ENCODE measurements around the gene AGRP.
A peak's percentile ranks its signal among the peaks of the same experiment; 100 is the strongest.

The AGRP gene

GRCh38 chr16:67463691-67464090 lies 19.7 kb downstream of the AGRP start:
- DNase-seq (ENCODE audit: low read depth), result no peak

GRCh38 chr16:67463059-67463458 lies 20.3 kb downstream of the AGRP start:
- DNase-seq (ENCODE audit: low read depth), result no peak

DNA sequence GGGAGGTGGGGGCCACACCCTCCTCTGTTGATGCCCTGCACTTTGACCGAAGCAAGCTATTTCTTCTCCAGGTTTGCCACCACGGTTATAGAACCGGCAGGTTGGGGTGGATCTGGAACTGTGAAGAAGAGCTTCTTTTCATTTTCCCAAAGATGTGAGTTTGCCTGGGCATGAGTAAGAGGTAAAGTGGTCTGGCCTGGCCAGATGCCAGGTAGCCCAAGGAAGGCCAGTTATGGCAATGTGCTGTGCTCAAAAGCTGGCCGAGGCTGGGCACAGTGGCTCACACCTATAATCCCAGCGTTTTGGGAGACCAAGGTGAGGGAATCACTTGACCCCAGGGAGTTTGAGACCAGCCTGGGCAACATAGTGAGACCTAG lies 21.1 kb downstream of the AGRP start:
- DNase-seq (ENCODE audit: low read depth), result no peak

GRCh38 chr16:67461600-67462278 lies 21.6 kb downstream of the AGRP start:
- DNase-seq (ENCODE audit: low read depth), result no peak

DNA sequence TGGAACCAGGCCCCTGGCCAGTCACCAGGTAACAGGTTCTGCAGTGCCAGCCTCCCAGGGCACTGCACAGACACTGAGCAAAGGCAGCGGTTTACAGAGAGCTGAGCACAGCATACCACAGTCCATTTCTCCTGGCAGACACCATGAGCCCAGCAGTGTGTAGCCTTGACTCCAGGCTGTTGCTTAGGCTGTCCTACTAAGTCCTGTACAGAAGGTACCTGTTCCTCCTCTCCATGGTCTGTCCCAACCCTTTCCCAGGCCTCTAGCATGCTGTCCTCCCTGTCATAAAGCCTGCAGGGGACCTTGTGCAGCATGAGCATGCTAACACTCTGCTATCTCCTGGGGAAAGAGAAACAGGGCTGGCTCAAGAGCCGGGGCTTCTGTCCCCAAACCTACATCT lies 22.4 kb downstream of the AGRP start:
- no peak for DNase-seq (ENCODE audit: low read depth)

- DNase-seq (ENCODE audit: low read depth), result no peak
These were observed 23.2 kb downstream of the AGRP start for GRCh38 chr16:67460168-67460567.

DNA sequence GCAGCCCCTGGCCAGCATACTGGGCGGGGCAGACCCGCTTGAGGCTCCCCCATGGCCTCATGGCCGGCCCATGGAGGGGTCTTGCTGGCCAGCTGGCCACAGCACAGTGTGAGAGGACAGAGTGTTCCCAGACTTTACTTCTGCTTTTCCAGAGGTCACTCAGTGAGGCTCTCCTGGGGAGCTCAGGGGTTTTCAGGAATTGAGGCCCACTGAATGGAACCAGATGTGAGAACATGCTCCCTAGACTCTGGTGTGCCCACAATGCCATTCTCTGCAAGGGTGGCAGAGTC lies 23.5 kb downstream of the AGRP start:
- DNase-seq (ENCODE audit: low read depth), result no peak

GRCh38 chr16:67459066-67459860 lies 24.1 kb downstream of the AGRP start:
- DNase-seq (ENCODE audit: low read depth), result no peak

DNA sequence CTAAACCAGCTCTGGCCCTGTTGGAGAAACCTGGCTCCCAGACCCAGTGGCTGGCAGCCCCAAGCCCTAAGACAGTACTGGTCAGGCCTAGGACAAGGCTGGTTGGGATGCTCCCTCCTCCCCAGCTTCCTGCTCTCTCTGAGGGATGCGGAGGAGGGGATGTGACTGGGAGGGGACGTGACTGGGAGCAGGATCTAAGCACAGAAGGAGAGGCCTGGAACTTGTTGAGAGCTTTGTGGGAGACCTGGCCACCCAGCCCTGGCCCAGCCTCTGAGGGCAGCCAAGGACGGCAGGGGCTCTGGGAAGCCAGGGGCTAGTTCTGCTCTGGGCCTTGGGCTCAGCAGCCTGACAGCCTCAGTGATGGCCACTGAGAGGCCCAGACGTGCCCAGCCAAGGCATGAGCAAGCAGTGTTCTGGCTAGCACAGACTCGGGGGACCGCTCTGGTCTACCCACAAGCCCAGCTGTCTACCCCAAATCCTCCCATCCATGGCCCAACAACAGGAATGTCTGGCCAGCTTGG lies 25.2 kb downstream of the AGRP start:
- DNase-seq (ENCODE audit: low read depth), result no peak

DNA sequence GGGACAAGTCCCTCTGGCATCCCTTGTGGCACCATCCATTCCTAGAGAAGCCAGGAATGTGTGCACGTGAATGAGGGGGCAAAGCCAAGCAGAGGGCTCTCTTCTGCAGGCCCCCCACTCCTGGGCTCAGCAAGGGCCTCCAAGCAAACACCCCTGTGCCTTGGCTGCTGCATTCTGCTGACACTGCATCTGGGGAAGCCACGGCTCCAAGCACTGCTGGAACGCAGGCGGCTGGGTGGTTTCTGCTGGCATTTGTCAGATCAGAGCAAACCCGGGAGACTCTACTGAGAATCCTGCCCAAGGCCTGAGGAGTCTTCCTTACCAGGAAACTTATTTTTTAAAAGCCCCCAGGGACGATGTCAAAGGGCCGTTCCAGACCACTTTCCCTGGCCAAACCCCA lies 25.7 kb downstream of the AGRP start:
- DNase-seq (ENCODE audit: low read depth), result no peak

DNA sequence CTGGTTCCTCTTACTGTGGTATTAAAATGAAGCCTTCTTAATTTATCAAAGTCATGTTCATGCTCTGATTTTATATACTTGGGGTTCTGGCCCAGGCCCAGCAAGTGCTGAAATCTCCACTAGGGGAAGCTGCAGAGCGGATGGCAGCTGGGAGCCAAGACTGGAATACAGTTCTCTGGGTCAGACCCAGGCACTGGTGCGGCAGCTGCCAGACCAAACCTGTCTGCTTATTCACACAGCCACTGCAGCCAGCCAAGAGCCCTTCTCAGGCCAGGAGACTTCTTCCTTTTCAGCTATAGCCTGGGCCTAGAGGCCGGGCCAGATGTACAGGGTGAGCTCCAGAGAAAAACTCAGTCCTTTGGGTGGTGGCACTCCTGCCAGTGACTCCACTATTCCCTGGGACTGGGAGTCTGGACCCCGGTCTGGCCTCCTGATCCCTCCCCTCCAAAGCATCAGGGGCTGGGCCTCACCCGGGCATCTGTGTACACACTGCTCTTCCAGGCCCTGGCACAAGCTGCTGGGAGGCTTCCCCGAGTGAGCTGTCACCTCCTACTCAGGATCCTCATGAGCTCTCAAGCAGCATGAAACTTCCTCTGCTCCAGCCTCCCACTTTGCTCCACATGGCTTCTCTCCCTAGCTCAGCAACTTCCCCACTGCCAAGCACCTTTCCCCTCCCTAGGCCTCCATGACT lies 26.8 kb downstream of the AGRP start:
- DNase-seq (ENCODE audit: low read depth), result no peak

GRCh38 chr16:67454852-67455251 lies 28.5 kb downstream of the AGRP start:
- DNase-seq (ENCODE audit: low read depth), result no peak

- DNase-seq (ENCODE audit: low read depth), result no peak
These were observed 29.2 kb downstream of the AGRP start for GRCh38 chr16:67454104-67454503.

DNA sequence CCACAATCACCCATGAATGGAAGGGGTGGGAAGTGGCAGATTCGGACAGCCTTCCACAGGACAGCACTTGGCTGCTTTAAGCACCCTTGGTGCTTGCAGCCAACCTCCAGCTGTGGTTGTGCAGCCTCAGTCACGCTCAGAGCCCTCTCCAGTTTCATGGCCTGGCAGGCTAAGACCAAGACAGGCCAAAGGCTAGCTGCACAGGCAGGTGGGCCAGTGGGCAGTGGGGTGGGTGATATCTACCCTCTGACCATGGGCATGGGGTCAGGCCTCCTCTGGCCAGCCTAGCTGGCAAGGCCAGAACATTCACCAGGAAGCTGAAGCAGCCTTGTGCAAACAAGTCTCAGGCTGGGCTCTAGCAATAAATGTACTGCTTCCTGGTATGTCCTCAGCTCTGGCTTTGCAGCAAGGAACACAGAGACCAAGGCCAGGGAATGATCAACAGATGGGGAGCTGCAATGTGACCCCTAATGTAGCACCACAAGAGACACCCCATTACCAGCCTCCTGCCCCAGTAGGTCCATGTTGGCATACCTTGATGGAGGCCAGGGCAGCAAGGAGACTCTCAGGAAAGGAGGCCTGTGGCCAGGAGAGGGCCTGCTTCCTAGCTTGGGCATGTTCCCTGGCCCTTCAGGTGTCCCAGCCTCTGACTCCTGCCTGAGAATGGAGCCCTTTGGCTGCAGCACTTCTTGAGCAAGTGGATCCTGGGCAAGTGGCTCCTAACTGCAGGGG lies 31.5 kb downstream of the AGRP start:
- DNase-seq (ENCODE audit: low read depth), result no peak

DNA sequence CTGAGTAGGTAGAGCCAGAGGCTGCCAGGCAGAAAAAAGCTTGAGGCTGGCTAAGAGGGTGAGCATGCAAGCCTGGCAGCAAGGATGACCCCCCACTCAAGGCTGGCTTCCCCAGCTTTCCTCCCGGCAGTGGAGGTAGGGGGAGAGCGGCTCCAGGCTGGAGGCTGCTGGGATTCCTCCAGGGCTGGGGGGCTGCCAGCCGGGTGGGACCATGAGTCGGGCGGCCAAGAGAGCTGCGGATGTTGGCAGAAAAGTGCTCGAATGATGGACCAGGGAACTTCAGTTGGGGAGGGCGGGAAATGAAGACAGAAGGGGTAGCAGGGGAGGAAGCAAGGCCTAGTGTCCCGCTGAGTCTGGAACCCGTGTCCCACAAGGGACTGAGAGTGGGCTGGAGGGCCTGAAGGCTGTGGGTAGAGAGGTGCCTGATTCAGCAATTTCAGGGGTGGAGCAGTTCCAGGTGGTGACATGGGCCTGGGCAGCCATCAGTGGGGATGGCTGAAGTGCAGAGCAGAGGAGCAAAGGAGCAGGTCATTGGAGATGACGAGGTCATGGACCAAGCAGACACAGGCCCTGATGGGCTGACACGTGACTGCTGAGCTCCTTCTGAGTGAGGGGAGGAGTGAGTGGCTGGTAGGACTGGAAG lies 32.2 kb downstream of the AGRP start:
- no peak for DNase-seq (ENCODE audit: low read depth)

GRCh38 chr16:67449739-67450138 lies 33.6 kb downstream of the AGRP start:
- DNase-seq (ENCODE audit: low read depth), result no peak

GRCh38 chr16:67449336-67449735 lies 34.0 kb downstream of the AGRP start:
- DNase-seq (ENCODE audit: low read depth), result no peak

- no peak for DNase-seq (ENCODE audit: low read depth)
These were observed 34.8 kb downstream of the AGRP start for GRCh38 chr16:67448580-67448979.

- peak; percentile 24 for DNase-seq (ENCODE audit: low read depth)
These were observed 35.8 kb downstream of the AGRP start for GRCh38 chr16:67447508-67448076.

DNA sequence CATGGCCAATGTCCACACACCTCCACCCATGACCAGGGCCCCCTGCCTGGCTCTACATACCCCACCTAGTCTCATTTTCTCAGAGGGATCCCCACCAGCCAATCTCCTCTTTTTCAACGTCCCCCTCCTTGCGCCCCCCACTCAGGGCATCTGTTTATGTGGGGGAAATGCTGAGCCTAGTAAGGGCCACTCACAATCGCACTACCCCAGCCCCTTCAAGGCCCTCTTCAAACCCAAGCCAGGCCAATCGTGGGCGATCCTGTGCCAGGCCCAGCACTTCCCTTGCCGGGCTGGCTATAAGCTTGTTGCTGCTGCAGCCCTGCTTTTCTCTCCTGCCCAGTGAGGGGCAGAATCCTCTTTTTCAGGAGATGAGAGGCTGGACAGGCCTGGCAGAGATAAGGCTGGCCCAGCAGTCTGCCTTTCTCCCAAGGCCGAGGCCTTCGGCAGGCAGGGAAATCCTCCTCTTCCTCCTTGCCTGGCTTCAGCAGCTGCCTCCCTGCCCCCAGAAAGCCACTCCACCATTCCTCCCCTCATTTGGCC lies 36.3 kb downstream of the AGRP start:
- no peak for DNase-seq (ENCODE audit: low read depth)
